ENCODE data around the gene TEDC1. TPM values are rescaled to one million over a fixed set of nuclear protein-coding genes. Genes with fewer than 3 reads are reported as not detected.

TEDC1 gene
- total RNA-seq, 5 donors from 2014 or later (not counting 1 experiment from before 2014, with no cell fraction given), result 32.8 to 186 (median 37.5) TPM

GRCh38 chr14:105487986-105488777 is 2.9 kb upstream of the TEDC1 start:
- Mint-ChIP-seq H3K27me3 (no peaks in the 10 kb centered on the region), H3K4me1 (peaks cover 42 to 47% (median 46%) of the 10 kb centered on the region in 3 donors), H3K9me3 (no peaks in the 10 kb centered on the region), H3K27ac (peak overlapping the region; percentile 93 to 94), H3K36me3 (peaks cover 5% of the 10 kb centered on the region), H3K4me3 (peak overlapping the region; percentile 81 to 87 (median 87))
- peak overlapping the region; percentile 74 to 94 for H3K4me3 ChIP-seq (ENCODE audit: control insufficient read depth in 1 of 2, extremely low read depth in 1 of 2, low read length in 1 of 2)
- H3K9me3 ChIP-seq, result no peaks in the 10 kb centered on the region
- ATAC-seq (replicated peaks in 1 of 4) (no peak), DNase-seq (peak in 9 of 35 experiments; percentile 23 to 52 (median 36))
- peaks cover 0 to 6% of the 10 kb centered on the region in 2 donors for H3K36me3 ChIP-seq (ENCODE audit: control insufficient read depth in 2 of 2, extremely low read depth in 1 of 2, insufficient read depth in 1 of 2, low read length in 1 of 2)
- WGBS (ENCODE audit: insufficient coverage), result 13% methylated on average over 22 of the region's 26 CpGs
- POLR2A ChIA-PET, result no interaction called here
- CTCF ChIA-PET, result interaction anchor here in 1 of 2 donors (1.8 to 3.7 kb wide), 2 partner anchors 7 to 10 kb away, joined by 7 to 74 read pairs; no protein-coding TSS in a partner anchor
- peaks cover 24 to 79% of the 10 kb centered on the region in 2 experiments for H3K4me1 ChIP-seq (ENCODE audit: control insufficient read depth in 1 of 2, extremely low read depth in 1 of 2, insufficient read depth in 2 of 2, low read length in 2 of 2)
- peak overlapping the region; percentile 100 for H3K27ac ChIP-seq (ENCODE audit: low read length)
- H3K27me3 ChIP-seq (replicated peaks in 1 of 2; ENCODE audit: control insufficient read depth in 2 of 2, extremely low read depth in 1 of 2, insufficient read depth in 2 of 2, low read length in 1 of 2), result no peaks in the 10 kb centered on the region

GRCh38 chr14:105488781-105489541 is 2.1 kb upstream of the TEDC1 start:
- peaks cover 40 to 45% (median 43%) of the 10 kb centered on the region in 3 donors for H3K4me1 Mint-ChIP-seq
- peaks cover 5% of the 10 kb centered on the region for H3K36me3 Mint-ChIP-seq
- Histone ChIP-seq H3K27ac (ENCODE audit: low read length) (peak overlapping the region; percentile 100), H3K9me3 (no peaks in the 10 kb centered on the region), H3K36me3 (ENCODE audit: control insufficient read depth in 2 of 2, extremely low read depth in 1 of 2, insufficient read depth in 1 of 2, low read length in 1 of 2) (peaks cover 0 to 9% of the 10 kb centered on the region in 2 donors), H3K4me1 (ENCODE audit: control insufficient read depth in 1 of 2, extremely low read depth in 1 of 2, insufficient read depth in 2 of 2, low read length in 2 of 2) (peaks cover 20 to 71% of the 10 kb centered on the region in 2 experiments), H3K27me3 (replicated peaks in 1 of 2; ENCODE audit: control insufficient read depth in 2 of 2, extremely low read depth in 1 of 2, insufficient read depth in 2 of 2, low read length in 1 of 2) (no peaks in the 10 kb centered on the region), H3K4me3 (ENCODE audit: control insufficient read depth in 1 of 2, extremely low read depth in 1 of 2, low read length in 1 of 2) (peak overlapping the region; percentile 74 to 94)
- H3K9me3 Mint-ChIP-seq, result no peaks in the 10 kb centered on the region
- peak in 2 of 35 experiments; percentile 7 to 35 for DNase-seq
- peak overlapping the region; percentile 94 to 96 for H3K27ac Mint-ChIP-seq
- ChIA-PET POLR2A (interaction anchor here (0.6 to 1.5 kb wide), 5 partner anchors 8 to 423 kb away, joined by 3 to 15 read pairs (median 4); partner anchors contain the start of gene GPR132 (in 1 of the 2)), CTCF (interaction anchor here (0.8 to 3.7 kb wide), 12 partner anchors 8 to 293 kb away, joined by 3 to 74 read pairs (median 4); no protein-coding TSS in a partner anchor)
- peak overlapping the region; percentile 81 to 87 (median 87) for H3K4me3 Mint-ChIP-seq
- no peaks in the 10 kb centered on the region for H3K27me3 Mint-ChIP-seq
- 71% methylated on average over 11 of the region's 20 CpGs for WGBS (ENCODE audit: insufficient coverage)
- ATAC-seq (replicated peaks in 1 of 4), result no peak

DNA sequence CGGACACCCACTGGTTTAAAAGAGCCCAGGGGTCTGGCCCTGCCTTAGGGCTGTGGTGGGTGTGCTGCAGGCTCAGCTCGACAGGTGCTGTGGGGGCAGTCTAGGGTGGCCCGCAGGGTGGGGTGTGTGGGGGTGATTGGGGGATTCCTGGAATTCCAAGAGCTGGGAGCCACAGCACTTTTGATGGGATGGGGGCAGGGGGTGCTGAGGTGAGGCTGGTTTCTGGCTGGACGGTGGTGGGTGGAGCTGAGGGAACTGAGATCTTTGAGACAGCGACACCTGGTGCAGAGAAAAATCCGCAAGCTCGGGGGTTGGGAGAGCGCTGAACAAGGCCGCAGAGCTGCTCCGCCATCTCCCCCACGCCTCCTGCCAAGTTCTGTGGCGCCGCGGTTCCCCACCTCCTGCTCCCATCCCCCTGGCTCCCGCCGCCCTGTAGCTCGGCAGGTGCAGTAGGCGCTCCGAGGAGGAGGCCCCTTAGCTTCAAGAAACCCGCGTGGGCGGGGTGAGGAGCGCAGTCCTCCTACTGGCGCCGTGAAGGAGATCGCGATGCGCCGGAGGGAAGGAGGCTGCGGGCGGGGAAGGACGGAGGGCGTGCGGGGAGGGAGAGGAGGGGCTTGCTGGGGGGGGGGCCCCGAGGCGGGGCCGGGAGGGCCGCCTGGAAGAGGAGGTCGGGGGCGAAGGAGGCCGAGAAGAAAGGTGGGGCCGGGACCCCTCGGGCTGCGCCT is 1.3 kb upstream of the TEDC1 start:
- H3K4me1 Mint-ChIP-seq, result peaks cover 32 to 38% (median 36%) of the 10 kb centered on the region in 3 donors
- CTCF ChIA-PET, result interaction anchor here (0.6 to 3.7 kb wide), 18 partner anchors 8 to 505 kb away, joined by 3 to 74 read pairs (median 4); no protein-coding TSS in a partner anchor

DNA sequence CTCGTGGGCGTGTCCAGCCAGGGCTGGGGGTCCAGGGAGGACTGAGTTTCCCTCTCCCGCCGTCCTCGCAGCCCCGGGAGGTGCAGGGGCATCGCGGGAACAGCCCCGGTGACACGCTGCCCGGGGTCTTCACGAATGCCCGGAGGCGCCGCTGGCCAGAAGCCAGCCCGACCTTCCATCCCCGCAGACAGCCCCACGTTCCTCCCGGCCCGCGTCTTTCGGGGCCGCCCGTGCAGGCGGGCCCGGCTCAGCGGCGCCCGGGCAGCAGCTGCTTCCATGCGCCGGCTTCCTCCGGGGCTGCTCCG is 827 bp upstream of the TEDC1 start:
- H3K36me3 ChIP-seq (ENCODE audit: control insufficient read depth in 2 of 2, extremely low read depth in 1 of 2, insufficient read depth in 1 of 2, low read length in 1 of 2), result peaks cover 0 to 9% of the 10 kb centered on the region in 2 donors
- DNase-seq (peak in 1 of 35 experiments; percentile 45), ATAC-seq (replicated peaks in 1 of 4) (peak; percentile 3 to 9 (median 8))
- H3K4me1 Mint-ChIP-seq, result peaks cover 28 to 35% (median 31%) of the 10 kb centered on the region in 3 donors
- peaks cover 10 to 59% of the 10 kb centered on the region in 2 experiments for H3K4me1 ChIP-seq (ENCODE audit: control insufficient read depth in 1 of 2, extremely low read depth in 1 of 2, insufficient read depth in 2 of 2, low read length in 2 of 2)
- peak overlapping the region; percentile 100 for H3K27ac ChIP-seq (ENCODE audit: low read length)
- H3K9me3 ChIP-seq, result no peaks in the 10 kb centered on the region
- no peaks in the 10 kb centered on the region for H3K9me3 Mint-ChIP-seq
- peak overlapping the region in 2 of 3 donors; percentile 28 to 87 for H3K4me3 Mint-ChIP-seq
- no peak overlapping the region for H3K27ac Mint-ChIP-seq
- peak overlapping the region; percentile 58 to 94 for H3K4me3 ChIP-seq (ENCODE audit: control insufficient read depth in 1 of 2, extremely low read depth in 1 of 2, low read length in 1 of 2)
- H3K27me3 ChIP-seq (replicated peaks in 1 of 2; ENCODE audit: control insufficient read depth in 2 of 2, extremely low read depth in 1 of 2, insufficient read depth in 2 of 2, low read length in 1 of 2), result no peaks in the 10 kb centered on the region
- peaks cover 5% of the 10 kb centered on the region for H3K36me3 Mint-ChIP-seq
- ChIA-PET CTCF (interaction anchor here (0.6 to 3.7 kb wide), 15 partner anchors 9 to 505 kb away, joined by 3 to 74 read pairs (median 4); no protein-coding TSS in a partner anchor), POLR2A (interaction anchor here (0.6 to 1.5 kb wide), 6 partner anchors 8 to 425 kb away, joined by 3 to 15 read pairs (median 4); partner anchors contain the start of gene GPR132 (in 1 of the 2))
- under 1% methylated on average over 33 of the region's 33 CpGs for WGBS (ENCODE audit: insufficient coverage)
- no peaks in the 10 kb centered on the region for H3K27me3 Mint-ChIP-seq

More for the DNA sequence above, 1.3 kb upstream of the TEDC1 start:
- Mint-ChIP-seq H3K36me3 (peaks cover 5% of the 10 kb centered on the region), H3K27me3 (no peaks in the 10 kb centered on the region), H3K27ac (peak overlapping the region; percentile 94 to 96), H3K9me3 (no peaks in the 10 kb centered on the region), H3K4me3 (peak overlapping the region; percentile 76 to 87 (median 81))
- peaks cover 13 to 64% of the 10 kb centered on the region in 2 experiments for H3K4me1 ChIP-seq (ENCODE audit: control insufficient read depth in 1 of 2, extremely low read depth in 1 of 2, insufficient read depth in 2 of 2, low read length in 2 of 2)
- POLR2A ChIA-PET, result interaction anchor here (0.6 to 1.5 kb wide), 7 partner anchors 8 to 424 kb away, joined by 3 to 15 read pairs (median 4); partner anchors contain the start of gene GPR132 (in 1 of the 2)
- DNase-seq, result peak; percentile 76 to 94 (median 88)
- peak overlapping the region; percentile 74 to 94 for H3K4me3 ChIP-seq (ENCODE audit: control insufficient read depth in 1 of 2, extremely low read depth in 1 of 2, low read length in 1 of 2)
- H3K27me3 ChIP-seq (replicated peaks in 1 of 2; ENCODE audit: control insufficient read depth in 2 of 2, extremely low read depth in 1 of 2, insufficient read depth in 2 of 2, low read length in 1 of 2), result no peaks in the 10 kb centered on the region
- H3K9me3 ChIP-seq, result no peaks in the 10 kb centered on the region
- peaks cover 0 to 9% of the 10 kb centered on the region in 2 donors for H3K36me3 ChIP-seq (ENCODE audit: control insufficient read depth in 2 of 2, extremely low read depth in 1 of 2, insufficient read depth in 1 of 2, low read length in 1 of 2)
- peak; percentile 4 to 15 (median 12) for ATAC-seq (replicated peaks in 1 of 4)
- 0% methylated on average over 12 of the region's 44 CpGs for WGBS (ENCODE audit: insufficient coverage)
- peak overlapping the region; percentile 100 for H3K27ac ChIP-seq (ENCODE audit: low read length)

DNA sequence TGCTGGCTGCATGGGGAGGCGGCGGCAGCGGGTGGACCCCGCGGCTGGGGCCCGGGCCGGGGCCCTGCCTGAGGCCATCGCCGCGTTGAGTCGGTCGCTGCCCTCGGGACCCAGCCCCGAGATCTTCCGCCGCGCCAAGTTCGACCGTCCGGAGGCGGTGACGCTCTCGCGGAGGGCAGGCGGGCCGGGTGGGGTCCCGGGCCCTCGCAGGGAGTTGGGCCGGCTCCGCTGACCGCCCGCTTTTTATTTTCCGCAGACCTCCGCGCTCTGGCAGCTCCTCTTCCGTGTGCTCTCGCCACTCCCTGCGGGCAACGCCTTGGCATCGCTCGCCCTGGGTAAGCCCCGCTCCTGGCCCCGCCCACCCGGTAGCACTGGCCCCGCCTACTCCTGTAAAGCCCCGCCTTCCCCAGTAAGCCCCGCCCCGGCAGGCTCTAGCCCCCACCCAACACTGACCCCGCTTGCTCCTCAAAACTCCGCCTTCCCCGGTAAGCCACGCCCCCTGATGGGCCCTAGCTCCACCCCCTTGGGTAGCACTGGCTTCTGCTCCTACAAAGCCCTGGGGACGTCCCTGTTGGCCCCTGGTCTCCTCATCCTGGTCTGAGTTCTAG is 424 bp downstream of the TEDC1 start:
- peaks cover 6 to 46% of the 10 kb centered on the region in 2 experiments for H3K4me1 ChIP-seq (ENCODE audit: control insufficient read depth in 1 of 2, extremely low read depth in 1 of 2, insufficient read depth in 2 of 2, low read length in 2 of 2)
- H3K4me3 ChIP-seq (ENCODE audit: control insufficient read depth in 1 of 2, extremely low read depth in 1 of 2, low read length in 1 of 2), result peak overlapping the region; percentile 46 to 52
- ATAC-seq (replicated peaks in 1 of 4), result peak; percentile 4 to 28 (median 6)
- peak; percentile 38 to 90 (median 82) for DNase-seq
- ChIA-PET CTCF (interaction anchor here (0.6 to 3.7 kb wide), 5 partner anchors 10 to 191 kb away, joined by 3 to 74 read pairs (median 9); partner anchors contain the start of gene BRF1 (in 1 of the 2)), POLR2A (interaction anchor here in 1 of 2 donors (0.6 to 1.1 kb wide), 3 partner anchors 10 to 93 kb away, joined by 3 to 11 read pairs (median 3); partner anchors contain the start of gene TEX22)
- peak overlapping the region; percentile 87 to 93 for H3K27ac Mint-ChIP-seq
- H3K36me3 Mint-ChIP-seq, result peaks cover 5% of the 10 kb centered on the region
- no peaks in the 10 kb centered on the region for H3K9me3 Mint-ChIP-seq
- no peaks in the 10 kb centered on the region for H3K9me3 ChIP-seq
- peak overlapping the region; percentile 100 for H3K27ac ChIP-seq (ENCODE audit: low read length)
- no peaks in the 10 kb centered on the region for H3K27me3 Mint-ChIP-seq
- H3K27me3 ChIP-seq (replicated peaks in 1 of 2; ENCODE audit: control insufficient read depth in 2 of 2, extremely low read depth in 1 of 2, insufficient read depth in 2 of 2, low read length in 1 of 2), result no peaks in the 10 kb centered on the region
- peaks cover 0 to 9% of the 10 kb centered on the region in 2 donors for H3K36me3 ChIP-seq (ENCODE audit: control insufficient read depth in 2 of 2, extremely low read depth in 1 of 2, insufficient read depth in 1 of 2, low read length in 1 of 2)
- peak overlapping the region; percentile 79 to 87 (median 84) for H3K4me3 Mint-ChIP-seq
- H3K4me1 Mint-ChIP-seq, result peaks cover 20 to 26% (median 22%) of the 10 kb centered on the region in 3 donors
- 0% methylated on average over 51 of the region's 53 CpGs for WGBS (ENCODE audit: insufficient coverage)
